ENCODE measurements around the gene PHRF1. TPM values are rescaled to one million over a fixed set of nuclear protein-coding genes. Genes with fewer than 3 reads are reported as not detected.

The PHRF1 gene
- total RNA-seq, 4 donors from 2014 or later: 24.5 to 38.2 (median 28.7) TPM

DNA sequence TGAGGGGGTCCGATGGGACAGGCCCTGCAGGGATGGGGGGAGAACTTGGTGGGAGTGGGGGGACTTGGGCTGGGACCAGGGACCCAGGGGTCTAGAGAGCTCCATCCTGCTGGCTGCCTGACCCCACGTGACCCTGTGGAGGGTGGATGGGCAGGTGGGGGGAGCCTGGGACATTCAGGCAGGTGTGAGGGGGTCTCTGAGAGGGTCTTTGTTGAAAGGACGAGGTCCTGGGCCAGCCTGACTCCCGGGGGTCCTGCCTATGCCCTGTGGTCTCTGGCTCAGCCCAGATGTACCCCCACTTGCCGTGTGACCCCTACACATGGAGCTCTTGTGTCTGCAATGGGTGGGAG, 31.5 kb upstream of the PHRF1 start:
- Histone ChIP-seq H3K36me3 (no peaks in the 10 kb centered on the region), H3K27me3 (peaks cover 0 to 32% (median 0%) of the 10 kb centered on the region in 4 donors), H3K4me3 (no peak overlapping the region), H3K4me1 (no peaks in the 10 kb centered on the region), H3K9me3 (no peaks in the 10 kb centered on the region), H3K27ac (replicated peaks in 1 of 4) (no peak overlapping the region)
- no peak for DNase-seq (ENCODE audit: extremely low spot score)
- intact Hi-C loops (cut with DNase I): no loop called here
- 94% methylated on average over 2 of the region's 5 CpGs for WGBS
- TF ChIP-seq EP300 (IDR thresholded peaks at IDR 0.05): no peak

- TF ChIP-seq EP300 (IDR thresholded peaks at IDR 0.05) (no peak), POLR2AphosphoS5 (IDR thresholded peaks at IDR 0.05) (no peak), POLR2A (IDR thresholded peaks at IDR 0.05; ENCODE audit: low read depth) (no peak)
- TF ChIP-seq, protein P1, sequence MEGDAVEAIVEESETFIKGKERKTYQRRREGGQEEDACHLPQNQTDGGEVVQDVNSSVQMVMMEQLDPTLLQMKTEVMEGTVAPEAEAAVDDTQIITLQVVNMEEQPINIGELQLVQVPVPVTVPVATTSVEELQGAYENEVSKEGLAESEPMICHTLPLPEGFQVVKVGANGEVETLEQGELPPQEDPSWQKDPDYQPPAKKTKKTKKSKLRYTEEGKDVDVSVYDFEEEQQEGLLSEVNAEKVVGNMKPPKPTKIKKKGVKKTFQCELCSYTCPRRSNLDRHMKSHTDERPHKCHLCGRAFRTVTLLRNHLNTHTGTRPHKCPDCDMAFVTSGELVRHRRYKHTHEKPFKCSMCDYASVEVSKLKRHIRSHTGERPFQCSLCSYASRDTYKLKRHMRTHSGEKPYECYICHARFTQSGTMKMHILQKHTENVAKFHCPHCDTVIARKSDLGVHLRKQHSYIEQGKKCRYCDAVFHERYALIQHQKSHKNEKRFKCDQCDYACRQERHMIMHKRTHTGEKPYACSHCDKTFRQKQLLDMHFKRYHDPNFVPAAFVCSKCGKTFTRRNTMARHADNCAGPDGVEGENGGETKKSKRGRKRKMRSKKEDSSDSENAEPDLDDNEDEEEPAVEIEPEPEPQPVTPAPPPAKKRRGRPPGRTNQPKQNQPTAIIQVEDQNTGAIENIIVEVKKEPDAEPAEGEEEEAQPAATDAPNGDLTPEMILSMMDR (IDR thresholded peaks at IDR 0.05): no peak
- intact Hi-C loops (cut with DNase I): no loop called here
- WGBS: 94% methylated on average over 8 of the region's 11 CpGs
- Histone ChIP-seq H3K9me3 (no peaks in the 10 kb centered on the region), H3K4me1 (no peaks in the 10 kb centered on the region), H3K27me3 (peaks cover 0 to 32% (median 0%) of the 10 kb centered on the region in 4 donors), H3K27ac (replicated peaks in 1 of 4) (no peak overlapping the region), H3K4me3 (no peak overlapping the region), H3K36me3 (no peaks in the 10 kb centered on the region)
- no peak for DNase-seq (ENCODE audit: extremely low spot score)
Measured at GRCh38 chr11:545171-545570, 31.1 kb upstream of the PHRF1 start.

- Histone ChIP-seq H3K27ac (replicated peaks in 1 of 4) (no peak overlapping the region), H3K4me1 (no peaks in the 10 kb centered on the region), H3K36me3 (no peaks in the 10 kb centered on the region), H3K27me3 (peaks cover 3 to 64% (median 17%) of the 10 kb centered on the region in 4 donors), H3K9me3 (no peaks in the 10 kb centered on the region), H3K4me3 (no peak overlapping the region)
- TF ChIP-seq, protein P1 (IDR thresholded peaks at IDR 0.05): no peak
- TF ChIP-seq EP300 (IDR thresholded peaks at IDR 0.05) (no peak), POLR2A (IDR thresholded peaks at IDR 0.05; ENCODE audit: low read depth) (no peak), POLR2AphosphoS5 (IDR thresholded peaks at IDR 0.05) (no peak)
- no peak for DNase-seq (ENCODE audit: extremely low spot score)
- WGBS: 88% methylated on average over 30 of the region's 32 CpGs
- intact Hi-C loops (cut with DNase I): no loop called here
Measured at GRCh38 chr11:548700-549603, 27.3 kb upstream of the PHRF1 start.

DNA sequence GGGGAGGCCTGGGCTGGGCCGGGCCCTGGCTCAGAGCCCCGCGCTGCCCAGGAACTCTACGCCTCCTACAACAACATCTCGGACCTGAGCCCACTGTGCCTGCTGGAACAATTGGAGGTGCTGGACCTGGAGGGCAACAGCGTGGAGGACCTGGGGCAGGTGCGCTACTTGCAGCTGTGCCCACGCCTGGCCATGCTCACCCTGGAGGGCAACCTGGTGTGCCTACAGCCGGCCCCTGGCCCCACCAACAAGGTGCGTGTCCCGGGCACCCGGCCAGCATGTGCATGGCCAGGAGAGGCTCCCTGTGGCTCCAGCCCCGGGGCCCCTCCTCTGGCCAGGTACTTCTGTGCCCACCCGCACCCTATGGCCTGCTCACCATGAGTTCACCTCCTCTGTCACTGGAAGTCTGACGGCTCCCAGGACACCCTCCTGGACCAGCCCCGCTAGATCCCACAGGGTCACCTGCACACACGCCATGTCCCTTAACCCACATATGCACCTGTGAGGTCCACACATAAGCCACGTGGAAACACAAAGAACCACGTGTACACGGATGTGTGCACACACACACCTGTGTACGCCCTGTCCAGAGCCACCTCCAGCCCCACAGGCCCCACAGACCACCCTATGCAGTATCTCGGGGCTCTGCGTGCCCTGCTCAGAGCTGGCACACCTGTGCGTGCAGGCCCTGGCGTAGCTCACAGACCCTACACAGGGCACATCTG, 26.1 kb upstream of the PHRF1 start:
- H3K36me3 ChIP-seq: no peaks in the 10 kb centered on the region
- peaks cover 8 to 11% (median 10%) of the 10 kb centered on the region in 4 donors for H3K4me1 ChIP-seq
- DNase-seq (ENCODE audit: extremely low spot score): no peak
- no peak overlapping the region for H3K27ac ChIP-seq (replicated peaks in 1 of 4)
- peaks cover 7 to 66% (median 28%) of the 10 kb centered on the region in 4 donors for H3K27me3 ChIP-seq
- no peak overlapping the region for H3K4me3 ChIP-seq
- TF ChIP-seq POLR2AphosphoS5 (IDR thresholded peaks at IDR 0.05) (no peak), POLR2A (IDR thresholded peaks at IDR 0.05; ENCODE audit: low read depth) (no peak), EP300 (IDR thresholded peaks at IDR 0.05) (no peak)
- TF ChIP-seq, protein P1 (IDR thresholded peaks at IDR 0.05): no peak
- WGBS: 91% methylated on average over 16 of the region's 25 CpGs
- intact Hi-C loops (cut with DNase I): no loop called here
- no peaks in the 10 kb centered on the region for H3K9me3 ChIP-seq

- H3K27ac ChIP-seq (replicated peaks in 1 of 4): no peak overlapping the region
- TF ChIP-seq POLR2AphosphoS5 (IDR thresholded peaks at IDR 0.05) (no peak), POLR2A (IDR thresholded peaks at IDR 0.05; ENCODE audit: low read depth) (no peak), EP300 (IDR thresholded peaks at IDR 0.05) (no peak)
- TF ChIP-seq, protein P1 (IDR thresholded peaks at IDR 0.05): no peak
Measured at GRCh38 chr11:550746-551085, 25.6 kb upstream of the PHRF1 start.

More at GRCh38 chr11:550746-551085, 25.6 kb upstream of the PHRF1 start:
- Histone ChIP-seq H3K36me3 (no peaks in the 10 kb centered on the region), H3K4me1 (peaks cover 14 to 16% (median 15%) of the 10 kb centered on the region in 4 donors), H3K9me3 (no peaks in the 10 kb centered on the region), H3K27me3 (peaks cover 10 to 68% (median 34%) of the 10 kb centered on the region in 4 donors), H3K4me3 (no peak overlapping the region)
- no peak for DNase-seq (ENCODE audit: extremely low spot score)
- intact Hi-C loops (cut with DNase I): no loop called here
- WGBS: 93% methylated on average over 2 of the region's 5 CpGs

Data from esophagus muscularis mucosa (tissue), 4 donors.